ENCODE measurements around the gene PRKCE.

DNA sequence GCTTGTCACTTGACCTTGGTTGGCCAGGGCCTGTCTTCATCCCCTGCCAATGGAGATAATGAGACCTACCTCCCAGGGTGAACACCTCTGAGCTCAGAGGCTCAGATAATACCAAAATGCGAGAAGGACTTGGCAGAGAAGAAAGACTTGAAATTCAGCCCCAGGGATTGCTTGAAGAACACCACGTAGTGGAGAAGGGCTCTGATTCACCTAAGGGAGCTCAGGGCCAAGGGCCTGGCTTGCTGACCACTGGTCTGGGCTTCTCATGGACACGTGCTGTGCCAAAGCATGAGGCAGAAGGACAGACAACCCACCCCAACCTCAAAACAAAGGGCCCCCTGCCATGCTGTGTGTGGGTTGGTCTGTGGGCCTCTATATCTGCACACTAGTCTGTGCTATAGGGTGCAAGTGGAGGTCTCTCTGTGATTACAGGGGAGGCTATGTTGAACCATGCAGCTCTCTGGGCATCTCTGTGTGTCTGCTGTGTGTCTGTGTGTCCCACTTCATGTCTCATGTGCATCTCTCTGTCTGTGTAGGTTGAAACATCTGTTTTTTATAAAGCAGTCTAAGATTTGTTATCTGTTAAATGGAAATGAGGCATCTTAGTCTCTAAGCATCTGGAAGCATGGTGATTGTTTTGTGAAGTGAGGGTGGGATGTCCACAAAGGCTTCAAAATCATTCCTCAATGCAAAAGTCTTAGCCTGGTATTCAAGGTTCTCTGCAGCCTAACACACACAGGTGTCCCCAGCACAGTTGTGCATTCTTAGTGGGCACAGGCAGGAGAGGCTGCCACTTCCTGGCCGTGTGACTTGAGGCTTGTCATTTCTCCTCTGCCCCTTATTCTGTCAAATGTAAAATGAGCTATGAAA is 584.8 kb downstream of the PRKCE start:
- TF ChIP-seq POLR2A (IDR thresholded peaks at IDR 0.05; ENCODE audit: low read depth, low read length) (no peak), TAF1 (IDR thresholded peaks at IDR 0.05; ENCODE audit: borderline replicate concordance, low read depth, low read length) (no peak), POLR2AphosphoS5 (IDR thresholded peaks at IDR 0.05; ENCODE audit: low read depth, low read length) (no peak)
